Mesothelial cell of epicardium (in vitro differentiated cells): ENCODE data around the gene B3GALT2. TPM values are rescaled to one million over a fixed set of nuclear protein-coding genes. Genes with fewer than 3 reads are reported as not detected.

Source experiments
- DNase-seq, 2 experiments: peaks; one replicate each; pipeline ENCODE4 v3.0.0; 2021; ENCODE audit warnings: low spot score in 2 of 2; ENCODE audit not compliant: unreplicated experiment in 2 of 2
- H3K27ac Mint-ChIP-seq: 2 replicates; pipeline ENCODE4 v1.8.0; 2021; ENCODE audit warnings: mixed read lengths
- H3K27me3 Mint-ChIP-seq: 2 replicates; pipeline ENCODE4 v1.8.0; 2021; ENCODE audit warnings: low read depth, mixed read lengths
- H3K36me3 Mint-ChIP-seq: 2 replicates; pipeline ENCODE4 v1.8.0; 2021; ENCODE audit warnings: mixed read lengths
- H3K4me1 Mint-ChIP-seq: 2 replicates; pipeline ENCODE4 v1.8.0; 2021; ENCODE audit warnings: mixed read lengths
- H3K4me3 Mint-ChIP-seq: 2 replicates; pipeline ENCODE4 v1.8.0; 2021; ENCODE audit warnings: mild to moderate bottlenecking, moderate library complexity, mixed read lengths
- H3K9me3 Mint-ChIP-seq: 2 replicates; pipeline ENCODE4 v1.8.0; 2021; ENCODE audit warnings: mixed read lengths
- total RNA-seq: library from RNA; stranded (reverse); gene quantifications from 3 replicates; pipeline ENCODE4 v1.2.1, GENCODE V29; 2021
- TF ChIP-seq, protein P1 (sequence below): fragments of 200-600 bp; sonication (generic); IDR thresholded peaks from one replicate; pipeline ENCODE4 v1.5.0; 2021; ENCODE audit warnings: antibody characterized with exemption; ENCODE audit not compliant: unreplicated experiment

Gene B3GALT2
- total RNA-seq, 1 donor from 2014 or later: 5.8 TPM

DNA sequence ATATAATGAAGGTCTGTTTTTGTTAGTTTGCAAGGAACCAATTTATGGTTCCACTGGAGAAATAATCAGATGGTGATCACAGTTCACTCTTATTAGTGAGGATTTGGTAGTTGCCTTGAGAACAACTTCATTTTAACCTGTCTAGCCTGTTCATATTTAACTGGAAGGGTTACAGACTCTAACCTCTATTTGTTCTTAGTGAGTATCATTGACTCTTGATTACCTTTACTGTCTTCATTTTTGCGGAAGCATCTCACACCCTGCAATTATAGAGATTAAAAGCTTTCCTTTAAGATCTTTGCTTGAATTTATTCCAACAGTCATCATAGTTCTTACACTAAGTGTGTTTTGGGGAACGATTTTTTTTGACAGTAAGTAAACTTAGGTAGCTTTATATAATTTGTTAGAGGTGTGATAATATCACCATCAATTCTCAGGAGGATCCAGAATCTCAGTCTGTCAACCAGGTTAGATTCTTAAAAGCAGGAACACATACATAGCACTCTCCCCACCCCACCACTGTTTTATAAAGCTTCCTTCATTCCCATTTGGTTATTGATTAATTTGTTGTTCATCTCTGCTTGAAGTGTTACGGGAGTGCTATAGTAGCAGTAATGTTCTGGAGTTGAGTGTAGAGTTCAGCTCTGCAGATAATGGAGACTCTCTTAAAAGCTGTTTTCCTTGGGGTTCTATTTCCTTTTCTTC, 30.1 kb downstream of the B3GALT2 start:
- Mint-ChIP-seq H3K9me3 (no peaks in the 10 kb centered on the region), H3K27me3 (no peaks in the 10 kb centered on the region), H3K27ac (peak overlapping the region; percentile 52), H3K4me3 (no peak overlapping the region), H3K4me1 (peaks cover 12% of the 10 kb centered on the region), H3K36me3 (peaks cover 30% of the 10 kb centered on the region)
- DNase-seq: no peak
- TF ChIP-seq, protein P1, sequence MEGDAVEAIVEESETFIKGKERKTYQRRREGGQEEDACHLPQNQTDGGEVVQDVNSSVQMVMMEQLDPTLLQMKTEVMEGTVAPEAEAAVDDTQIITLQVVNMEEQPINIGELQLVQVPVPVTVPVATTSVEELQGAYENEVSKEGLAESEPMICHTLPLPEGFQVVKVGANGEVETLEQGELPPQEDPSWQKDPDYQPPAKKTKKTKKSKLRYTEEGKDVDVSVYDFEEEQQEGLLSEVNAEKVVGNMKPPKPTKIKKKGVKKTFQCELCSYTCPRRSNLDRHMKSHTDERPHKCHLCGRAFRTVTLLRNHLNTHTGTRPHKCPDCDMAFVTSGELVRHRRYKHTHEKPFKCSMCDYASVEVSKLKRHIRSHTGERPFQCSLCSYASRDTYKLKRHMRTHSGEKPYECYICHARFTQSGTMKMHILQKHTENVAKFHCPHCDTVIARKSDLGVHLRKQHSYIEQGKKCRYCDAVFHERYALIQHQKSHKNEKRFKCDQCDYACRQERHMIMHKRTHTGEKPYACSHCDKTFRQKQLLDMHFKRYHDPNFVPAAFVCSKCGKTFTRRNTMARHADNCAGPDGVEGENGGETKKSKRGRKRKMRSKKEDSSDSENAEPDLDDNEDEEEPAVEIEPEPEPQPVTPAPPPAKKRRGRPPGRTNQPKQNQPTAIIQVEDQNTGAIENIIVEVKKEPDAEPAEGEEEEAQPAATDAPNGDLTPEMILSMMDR: no peak

DNA sequence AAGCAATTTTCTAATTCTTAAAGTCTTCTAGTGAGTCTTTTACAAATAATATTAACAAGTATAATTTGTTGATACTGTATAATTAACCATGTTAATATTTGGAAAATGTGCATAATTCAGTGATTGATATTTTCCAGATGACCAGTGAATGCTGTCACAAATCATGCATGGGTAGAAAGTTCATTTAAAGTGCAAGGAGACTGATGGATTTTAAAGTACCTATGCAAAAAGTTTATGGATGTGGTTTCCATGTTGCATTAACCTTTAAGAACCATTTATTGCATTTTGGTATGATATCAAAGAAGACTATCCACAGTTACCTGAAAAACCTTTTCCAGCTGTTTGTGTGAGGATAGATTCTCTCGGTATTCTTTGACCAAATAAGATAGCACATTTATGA, 41.4 kb downstream of the B3GALT2 start:
- no peak overlapping the region for H3K4me3 Mint-ChIP-seq
- peaks cover 33% of the 10 kb centered on the region for H3K36me3 Mint-ChIP-seq
- peak overlapping the region; percentile 77 for H3K27ac Mint-ChIP-seq
- no peaks in the 10 kb centered on the region for H3K27me3 Mint-ChIP-seq
- peaks cover 24% of the 10 kb centered on the region for H3K4me1 Mint-ChIP-seq
- TF ChIP-seq, protein P1: no peak
- DNase-seq: no peak
- peaks cover 7% of the 10 kb centered on the region for H3K9me3 Mint-ChIP-seq

DNA sequence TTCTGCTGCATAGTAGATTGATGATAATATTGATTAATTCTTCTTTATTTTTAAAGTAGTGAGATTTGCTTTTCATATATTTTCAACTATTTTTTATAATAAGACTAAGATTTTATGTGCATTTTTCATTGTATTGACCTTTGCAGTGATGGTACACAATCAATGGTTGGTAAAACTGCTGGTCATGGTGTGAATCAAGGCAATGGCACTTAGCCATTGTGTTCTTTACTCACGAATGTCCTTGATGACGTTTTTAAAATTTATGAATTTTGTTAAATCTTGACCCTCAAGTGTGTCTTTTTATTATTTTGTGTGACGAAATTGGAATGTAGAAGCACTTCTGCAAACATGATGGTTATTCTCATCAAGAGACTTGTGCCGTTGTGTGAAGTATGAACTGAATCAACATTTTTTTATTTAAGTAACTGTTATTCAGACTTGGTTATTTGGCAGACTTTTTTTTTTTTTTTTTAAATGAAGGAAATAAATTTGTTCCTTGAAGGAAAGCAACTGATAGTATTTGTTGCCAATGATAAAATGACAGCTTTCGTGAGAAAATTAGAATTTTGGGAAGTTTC, 42.0 kb downstream of the B3GALT2 start:
- H3K36me3 Mint-ChIP-seq: peaks cover 37% of the 10 kb centered on the region
- no peaks in the 10 kb centered on the region for H3K27me3 Mint-ChIP-seq
- TF ChIP-seq, protein P1: no peak
- peak overlapping the region; percentile 25 for H3K27ac Mint-ChIP-seq
- H3K4me1 Mint-ChIP-seq: peaks cover 24% of the 10 kb centered on the region
- no peak for DNase-seq
- H3K4me3 Mint-ChIP-seq: no peak overlapping the region
- peaks cover 9% of the 10 kb centered on the region for H3K9me3 Mint-ChIP-seq

DNA sequence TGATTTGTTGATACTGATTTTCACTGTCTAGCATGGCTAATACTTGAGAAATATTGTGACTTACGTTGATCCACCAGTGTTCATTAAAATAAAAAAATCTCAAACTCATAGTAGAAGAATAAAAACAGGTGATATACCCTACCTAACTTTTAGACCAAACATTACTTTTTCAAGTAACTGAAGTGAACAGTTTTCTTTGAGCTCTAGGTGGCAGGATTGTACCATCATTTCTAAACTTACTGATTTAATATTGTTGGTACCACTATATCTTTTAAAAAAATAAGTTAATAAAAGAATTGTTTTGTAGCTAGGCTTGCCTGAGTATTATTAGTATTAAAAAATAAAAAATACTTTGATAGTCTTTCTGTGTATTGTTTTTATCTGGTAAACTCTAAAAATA, 43.1 kb downstream of the B3GALT2 start:
- Mint-ChIP-seq H3K9me3 (peaks cover 11% of the 10 kb centered on the region), H3K4me1 (peaks cover 24% of the 10 kb centered on the region), H3K36me3 (peaks cover 44% of the 10 kb centered on the region), H3K27me3 (no peaks in the 10 kb centered on the region), H3K27ac (peak overlapping the region; percentile 22), H3K4me3 (no peak overlapping the region)
- no peak for DNase-seq
- TF ChIP-seq, protein P1: no peak

DNA sequence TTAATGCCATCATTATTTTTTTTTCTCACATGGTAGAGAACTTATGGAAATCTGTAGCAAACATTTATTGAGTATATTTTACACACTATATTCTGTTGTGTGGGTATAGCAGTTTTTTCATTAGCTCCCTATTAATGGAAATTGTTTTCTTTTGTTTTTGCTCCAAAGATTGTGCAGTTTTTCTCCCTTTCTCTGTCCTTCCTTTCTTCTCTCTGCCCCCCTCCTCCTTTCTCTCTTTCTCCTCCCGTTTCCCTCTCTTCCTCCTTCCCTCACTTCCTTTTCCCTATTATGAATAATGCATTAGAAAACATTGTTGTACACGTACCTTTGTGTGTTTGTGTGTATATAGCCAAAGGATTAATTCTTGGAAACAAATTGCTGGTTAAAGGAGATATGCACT, 44.0 kb downstream of the B3GALT2 start:
- H3K27ac Mint-ChIP-seq: peak overlapping the region; percentile 31
- no peak for DNase-seq
- H3K4me3 Mint-ChIP-seq: no peak overlapping the region
- H3K9me3 Mint-ChIP-seq: peaks cover 11% of the 10 kb centered on the region
- H3K36me3 Mint-ChIP-seq: peaks cover 44% of the 10 kb centered on the region
- TF ChIP-seq, protein P1: no peak
- peaks cover 24% of the 10 kb centered on the region for H3K4me1 Mint-ChIP-seq
- no peaks in the 10 kb centered on the region for H3K27me3 Mint-ChIP-seq
